HCT116 (cell line): ENCODE results near the gene CHST5. TPM values are rescaled to one million over a fixed set of nuclear protein-coding genes. Genes with fewer than 3 reads are reported as not detected.

Experiments used
- ATAC-seq: fragments of 200-7000 bp; cut with Tn5 transposase; 2 replicates; pipeline ENCODE4 v1.9.1; 2020; ENCODE audit warnings: mild to moderate bottlenecking, moderate library complexity
- BruUV-seq: library from RNA; stranded (reverse); fragments of 400-500 nt; replicated peaks from 2 replicates; lab custom pipeline; 2021; lab: Mats Ljungman, UMichigan
- CTCF ChIA-PET: fragments of 300-600 bp; sonication (Branson Sonifier 250); formaldehyde crosslinking; loops from one replicate; lab custom pipeline; 2021; ENCODE audit warnings: antibody characterized with exemption; lab: Charles Lee
- POLR2A ChIA-PET: fragments of 300-600, 350-600 bp; sonication (Branson Sonifier 250); formaldehyde crosslinking; loops from one replicate; lab custom pipeline; 2021; ENCODE audit warnings: antibody characterized with exemption; lab: Charles Lee
- RAD21 ChIA-PET, 2 experiments: fragments of 300-600 bp; sonication (Branson Sonifier 250); formaldehyde crosslinking; loops; one replicate each; lab custom pipeline; 2023; ENCODE audit warnings: low total read pairs in 2 of 2; ENCODE audit not compliant: uncharacterized antibody in 2 of 2, unreplicated experiment in 2 of 2, low non-redundant PET in 1 of 2; lab: Charles Lee
- DNase-seq: peaks from one replicate; pipeline ENCODE4 v3.0.0-alpha.2; 2010; ENCODE audit warnings: low read depth, low spot score
- H2AFZ ChIP-seq: fragments of 200-600 bp; shearing (Covaris generic), sonication (generic); 2 replicates; pipeline ENCODE4 v1.6.1; 2017; ENCODE audit warnings: low read depth, mixed run types, mixed read lengths, antibody characterized with exemption, low read length; ENCODE audit not compliant: poor library complexity, severe bottlenecking
- H3K27ac ChIP-seq: 2 replicates; pipeline ENCODE4 v1.5.1; 2012; ENCODE audit warnings: low read depth, low read length
- H3K27me3 ChIP-seq: fragments of 200-600 bp; sonication (generic); 2 replicates; pipeline ENCODE4 v1.6.1; 2016; ENCODE audit warnings: mixed run types, low read length, mixed read lengths; ENCODE audit not compliant: insufficient read depth
- H3K36me3 ChIP-seq, 2 experiments: fragments of 200-500 bp in 1 of 2; fragments of 200-600 bp in 1 of 2; sonication (Bioruptor generic) in 1 of 2; sonication (generic) in 1 of 2; 2 replicates each; pipeline versions ENCODE4 v1.5.1 to v1.6.1; 2014 to 2016; ENCODE audit warnings: low read length in 2 of 2, inconsistent platforms in 1 of 2, mixed read lengths in 1 of 2, mixed run types in 1 of 2; ENCODE audit not compliant: insufficient read depth in 2 of 2, control insufficient read depth in 1 of 2
- H3K4me1 ChIP-seq, 2 experiments: fragments of 200-600 bp in 1 of 2; sonication (generic) in 1 of 2; 2 replicates each; pipeline versions ENCODE4 v1.5.1 to v1.6.1; 2012 to 2017; ENCODE audit warnings: low read length in 2 of 2, inconsistent platforms in 1 of 2, mild to moderate bottlenecking in 1 of 2, mixed read lengths in 1 of 2, mixed run types in 1 of 2, moderate library complexity in 1 of 2; ENCODE audit not compliant: insufficient read depth in 2 of 2, control insufficient read depth in 1 of 2
- H3K4me2 ChIP-seq: fragments of 200-600 bp; sonication (generic); 2 replicates; pipeline ENCODE4 v1.6.1; 2017; ENCODE audit warnings: mixed run types, low read length, mixed read lengths
- H3K4me3 ChIP-seq, 2 experiments: fragments of 200-600 bp in 1 of 2; sonication (generic) in 1 of 2; replicated peaks in 1 of 2; 2 replicates each; pipeline ENCODE4 v1.5.1; 2011 to 2016; ENCODE audit warnings: low read length in 2 of 2, control low read depth in 1 of 2, low read depth in 1 of 2, mild to moderate bottlenecking in 1 of 2, mixed read lengths in 1 of 2, mixed run types in 1 of 2
- H3K79me2 ChIP-seq: fragments of 200-600 bp; sonication (generic); 2 replicates; pipeline ENCODE4 v1.6.1; 2017; ENCODE audit warnings: mild to moderate bottlenecking, mixed run types, low read length, moderate library complexity, mixed read lengths; ENCODE audit not compliant: insufficient read depth
- H3K9ac ChIP-seq: fragments of 200-600 bp; sonication (generic); 2 replicates; pipeline ENCODE4 v1.6.1; 2016; ENCODE audit warnings: low read length, mixed read lengths
- H3K9me2 ChIP-seq: fragments of 200-600 bp; sonication (generic), shearing (Covaris generic); 2 replicates; pipeline ENCODE4 v1.6.1; 2017; ENCODE audit warnings: mixed run types, mild to moderate bottlenecking, moderate library complexity; ENCODE audit not compliant: insufficient read depth
- H3K9me3 ChIP-seq, 2 experiments: fragments of 200-500 bp in 1 of 2; fragments of 200-600 bp in 1 of 2; sonication (Bioruptor generic) in 1 of 2; sonication (generic) in 1 of 2; 2 replicates each; pipeline ENCODE4 v1.6.1; 2014 to 2017; ENCODE audit warnings: low read length in 2 of 2, mixed read lengths in 2 of 2, inconsistent platforms in 1 of 2, low read depth in 1 of 2, mild to moderate bottlenecking in 1 of 2, mixed run types in 1 of 2, moderate library complexity in 1 of 2; ENCODE audit not compliant: control insufficient read depth in 1 of 2, insufficient read depth in 1 of 2
- H4K20me1 ChIP-seq: fragments of 200-600 bp; sonication (generic), shearing (Covaris generic); 2 replicates; pipeline ENCODE4 v1.6.1; 2017; ENCODE audit warnings: mixed run types, mild to moderate bottlenecking, moderate library complexity; ENCODE audit not compliant: insufficient read depth
- CEBPB ChIP-seq: IDR thresholded peaks from 2 replicates; pipeline ENCODE4 v1.6.1; 2012; ENCODE audit warnings: low read depth
- ELF1 ChIP-seq: IDR thresholded peaks from 2 replicates; pipeline ENCODE4 v1.6.1; 2012; ENCODE audit warnings: low read depth, borderline replicate concordance
- EZH2 ChIP-seq: fragments of 200-600 bp; sonication (generic); IDR thresholded peaks from 2 replicates; pipeline ENCODE4 v1.6.1; 2017; ENCODE audit warnings: antibody characterized with exemption, mixed run types
- EZH2phosphoT487 ChIP-seq: fragments of 200-600 bp; IDR thresholded peaks from 2 replicates; pipeline ENCODE4 v1.6.1; 2018; ENCODE audit warnings: antibody characterized with exemption, borderline replicate concordance
- JUND ChIP-seq: IDR thresholded peaks from 2 replicates; pipeline ENCODE4 v1.6.1; 2012
- POLR2A ChIP-seq: IDR thresholded peaks from 2 replicates; pipeline ENCODE4 v1.7.0; 2011; ENCODE audit warnings: borderline replicate concordance; ENCODE audit not compliant: insufficient read depth, insufficient read length; ENCODE audit errors: extremely low read depth
- POLR2AphosphoS5 ChIP-seq: IDR thresholded peaks from 2 replicates; pipeline ENCODE4 v1.6.1; 2011; ENCODE audit warnings: mild to moderate bottlenecking, low read depth, low read length, moderate library complexity
- RAD21 ChIP-seq: IDR thresholded peaks from 2 replicates; pipeline ENCODE4 v1.6.1; 2012; ENCODE audit warnings: low read depth, mild to moderate bottlenecking
- SIN3A ChIP-seq: IDR thresholded peaks from 2 replicates; pipeline ENCODE4 v1.6.1; 2012; ENCODE audit warnings: low read depth
- ZFX ChIP-seq: fragments of 450-650 bp; IDR thresholded peaks from 2 replicates; pipeline ENCODE4 v1.6.1; 2017
- ZNF274 ChIP-seq: fragments of 200-500 bp; sonication (Bioruptor generic); IDR thresholded peaks from 2 replicates; pipeline ENCODE4 v1.6.1; 2014; ENCODE audit warnings: mild to moderate bottlenecking, low read depth, low read length, inconsistent platforms
- intact Hi-C: fragments of 100-400 bp; cut with micrococcal nuclease; formaldehyde crosslinking; loops from 2 replicates; pipeline ENCODE4 v1.10.0; 2022
- total RNA-seq: library from RNA; stranded (reverse); gene quantifications from one replicate; pipeline ENCODE4 v1.2.1, GENCODE V29; 2021; ENCODE audit not compliant: unreplicated experiment
- TF ChIP-seq, protein P1 (sequence below), 3 experiments: fragments of 200-600 bp in 1 of 3; sonication (generic) in 1 of 3; IDR thresholded peaks in 2 of 3; conservative IDR thresholded peaks in 1 of 3; 2 replicates each; pipeline ENCODE4 v1.5.1; 2012 to 2017; ENCODE audit warnings: low read depth in 2 of 3, low read length in 2 of 3, antibody characterized with exemption in 1 of 3, borderline replicate concordance in 1 of 3, control low read depth in 1 of 3, mild to moderate bottlenecking in 1 of 3, mixed read lengths in 1 of 3, mixed run types in 1 of 3, moderate library complexity in 1 of 3; ENCODE audit not compliant: insufficient read depth in 1 of 3
- TF ChIP-seq, protein P2 (sequence below): IDR thresholded peaks from 2 replicates; pipeline ENCODE4 v1.6.1; 2011; ENCODE audit warnings: mild to moderate bottlenecking, low read length, moderate library complexity; ENCODE audit not compliant: insufficient replicate concordance; ENCODE audit errors: extremely low read depth
- TF ChIP-seq, protein P3 (sequence below): IDR thresholded peaks from 2 replicates; pipeline ENCODE4 v1.6.1; 2012
- TF ChIP-seq, protein P4 (sequence below): IDR thresholded peaks from 2 replicates; pipeline ENCODE4 v1.6.1; 2012

CHST5 gene
- total RNA-seq, 1 experiment from 2014 or later, result 0.32 TPM

DNA sequence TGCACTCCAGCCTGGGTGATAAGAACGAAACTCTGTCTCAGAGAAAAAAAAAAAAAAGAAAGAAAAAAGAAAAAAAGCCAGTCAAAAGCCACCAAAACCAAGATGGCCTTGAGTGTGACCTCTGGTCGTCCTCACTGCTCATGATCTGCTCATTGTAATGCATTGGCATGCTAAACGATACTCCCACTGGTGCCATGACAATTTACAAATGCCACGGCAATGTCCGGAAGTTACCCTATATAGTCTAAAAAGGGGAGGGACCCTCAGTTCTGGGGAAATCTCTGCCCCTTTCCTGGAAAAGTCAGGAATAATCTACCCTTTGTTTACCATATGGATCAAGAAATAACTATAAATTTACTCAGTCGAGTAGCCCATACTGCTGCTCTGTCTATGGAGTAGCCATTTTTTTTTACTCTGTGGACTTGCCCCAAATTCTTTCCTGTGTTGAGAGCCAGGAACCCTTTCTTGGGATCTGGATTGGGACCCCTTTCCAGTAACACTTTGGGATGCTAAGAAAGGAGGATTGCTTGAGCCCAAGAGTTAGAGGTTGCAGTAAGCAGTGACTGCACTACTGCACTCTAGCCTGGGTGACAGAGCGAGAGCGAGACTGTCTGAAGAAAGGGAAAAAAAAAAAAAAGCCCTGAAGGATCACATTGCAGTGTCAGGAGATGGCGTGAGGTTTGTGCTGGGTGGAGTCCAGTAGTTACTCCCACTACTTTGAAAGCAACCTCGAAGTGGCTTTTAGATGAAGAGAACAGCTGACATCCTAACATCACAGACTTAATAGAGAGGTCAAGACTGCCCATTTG lies 23.9 kb upstream of the CHST5 start:
- DNase-seq, result no peak
- intact Hi-C loops, result loop anchor here (5.0 kb wide), 1 partner anchor 63 kb away; the partner anchor contains the start of gene ADAT1
- ChIA-PET POLR2A (no interaction called here), CTCF (no interaction called here), RAD21 (no interaction called here)
- H3K9ac ChIP-seq, result no peak overlapping the region
- H3K4me3 ChIP-seq, result no peak overlapping the region
- ATAC-seq, result no peak
- no peak overlapping the region for H3K4me2 ChIP-seq
- no peaks in the 10 kb centered on the region; a peak in 1 of 4 replicates for H3K36me3 ChIP-seq
- no TSS peak for BruUV-seq
- no peaks in the 10 kb centered on the region for H4K20me1 ChIP-seq
- H3K9me2 ChIP-seq, result no peaks in the 10 kb centered on the region
- no peaks in the 10 kb centered on the region for H3K9me3 ChIP-seq
- no peaks in the 10 kb centered on the region for H3K79me2 ChIP-seq
- no peak overlapping the region for H3K27ac ChIP-seq
- H3K4me1 ChIP-seq, result peaks cover 9 to 20% of the 10 kb centered on the region in 2 experiments
- TF ChIP-seq, protein P1, sequence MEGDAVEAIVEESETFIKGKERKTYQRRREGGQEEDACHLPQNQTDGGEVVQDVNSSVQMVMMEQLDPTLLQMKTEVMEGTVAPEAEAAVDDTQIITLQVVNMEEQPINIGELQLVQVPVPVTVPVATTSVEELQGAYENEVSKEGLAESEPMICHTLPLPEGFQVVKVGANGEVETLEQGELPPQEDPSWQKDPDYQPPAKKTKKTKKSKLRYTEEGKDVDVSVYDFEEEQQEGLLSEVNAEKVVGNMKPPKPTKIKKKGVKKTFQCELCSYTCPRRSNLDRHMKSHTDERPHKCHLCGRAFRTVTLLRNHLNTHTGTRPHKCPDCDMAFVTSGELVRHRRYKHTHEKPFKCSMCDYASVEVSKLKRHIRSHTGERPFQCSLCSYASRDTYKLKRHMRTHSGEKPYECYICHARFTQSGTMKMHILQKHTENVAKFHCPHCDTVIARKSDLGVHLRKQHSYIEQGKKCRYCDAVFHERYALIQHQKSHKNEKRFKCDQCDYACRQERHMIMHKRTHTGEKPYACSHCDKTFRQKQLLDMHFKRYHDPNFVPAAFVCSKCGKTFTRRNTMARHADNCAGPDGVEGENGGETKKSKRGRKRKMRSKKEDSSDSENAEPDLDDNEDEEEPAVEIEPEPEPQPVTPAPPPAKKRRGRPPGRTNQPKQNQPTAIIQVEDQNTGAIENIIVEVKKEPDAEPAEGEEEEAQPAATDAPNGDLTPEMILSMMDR (IDR thresholded peaks at IDR 0.05 in 2 of 3, conservative IDR thresholded peaks at IDR 0.05 in 1 of 3; ENCODE audit: borderline replicate concordance in 1 of 3, insufficient read depth in 1 of 3, low read depth in 2 of 3, low read length in 2 of 3), result no peak
- TF ChIP-seq CEBPB, result no peak
- TF ChIP-seq ELF1, result no peak
- TF ChIP-seq RAD21, result no peak
- TF ChIP-seq, protein P2, sequence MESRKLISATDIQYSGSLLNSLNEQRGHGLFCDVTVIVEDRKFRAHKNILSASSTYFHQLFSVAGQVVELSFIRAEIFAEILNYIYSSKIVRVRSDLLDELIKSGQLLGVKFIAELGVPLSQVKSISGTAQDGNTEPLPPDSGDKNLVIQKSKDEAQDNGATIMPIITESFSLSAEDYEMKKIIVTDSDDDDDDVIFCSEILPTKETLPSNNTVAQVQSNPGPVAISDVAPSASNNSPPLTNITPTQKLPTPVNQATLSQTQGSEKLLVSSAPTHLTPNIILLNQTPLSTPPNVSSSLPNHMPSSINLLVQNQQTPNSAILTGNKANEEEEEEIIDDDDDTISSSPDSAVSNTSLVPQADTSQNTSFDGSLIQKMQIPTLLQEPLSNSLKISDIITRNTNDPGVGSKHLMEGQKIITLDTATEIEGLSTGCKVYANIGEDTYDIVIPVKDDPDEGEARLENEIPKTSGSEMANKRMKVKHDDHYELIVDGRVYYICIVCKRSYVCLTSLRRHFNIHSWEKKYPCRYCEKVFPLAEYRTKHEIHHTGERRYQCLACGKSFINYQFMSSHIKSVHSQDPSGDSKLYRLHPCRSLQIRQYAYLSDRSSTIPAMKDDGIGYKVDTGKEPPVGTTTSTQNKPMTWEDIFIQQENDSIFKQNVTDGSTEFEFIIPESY, result no peak
- TF ChIP-seq EZH2, result no peak
- no peak for TF ChIP-seq ZNF274
- no peak for TF ChIP-seq SIN3A
- TF ChIP-seq, protein P3, sequence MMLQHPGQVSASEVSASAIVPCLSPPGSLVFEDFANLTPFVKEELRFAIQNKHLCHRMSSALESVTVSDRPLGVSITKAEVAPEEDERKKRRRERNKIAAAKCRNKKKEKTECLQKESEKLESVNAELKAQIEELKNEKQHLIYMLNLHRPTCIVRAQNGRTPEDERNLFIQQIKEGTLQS, result no peak
- TF ChIP-seq, protein P4, sequence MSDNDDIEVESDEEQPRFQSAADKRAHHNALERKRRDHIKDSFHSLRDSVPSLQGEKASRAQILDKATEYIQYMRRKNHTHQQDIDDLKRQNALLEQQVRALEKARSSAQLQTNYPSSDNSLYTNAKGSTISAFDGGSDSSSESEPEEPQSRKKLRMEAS, result no peak
- no peak for TF ChIP-seq POLR2A
- TF ChIP-seq EZH2phosphoT487, result no peak
- TF ChIP-seq JUND, result no peak
- no peak for TF ChIP-seq POLR2AphosphoS5
- TF ChIP-seq ZFX, result no peak
- no peak overlapping the region for H2AFZ ChIP-seq
- no peaks in the 10 kb centered on the region for H3K27me3 ChIP-seq
